Epithelial cell of umbilical artery (primary cell): ENCODE data around the gene TTC39B. TPM values are rescaled to one million over a fixed set of nuclear protein-coding genes. Genes with fewer than 3 reads are reported as not detected.

Experiments used
- total RNA-seq: library from RNA; depleted of rRNA; stranded (reverse); fragments of >200 nt; gene quantifications from 2 replicates; pipeline ENCODE4 v1.2.3, GENCODE V29; 2014

Gene TTC39B
- total RNA-seq = 3.6 and 5.8 TPM in 2 replicates

DNA sequence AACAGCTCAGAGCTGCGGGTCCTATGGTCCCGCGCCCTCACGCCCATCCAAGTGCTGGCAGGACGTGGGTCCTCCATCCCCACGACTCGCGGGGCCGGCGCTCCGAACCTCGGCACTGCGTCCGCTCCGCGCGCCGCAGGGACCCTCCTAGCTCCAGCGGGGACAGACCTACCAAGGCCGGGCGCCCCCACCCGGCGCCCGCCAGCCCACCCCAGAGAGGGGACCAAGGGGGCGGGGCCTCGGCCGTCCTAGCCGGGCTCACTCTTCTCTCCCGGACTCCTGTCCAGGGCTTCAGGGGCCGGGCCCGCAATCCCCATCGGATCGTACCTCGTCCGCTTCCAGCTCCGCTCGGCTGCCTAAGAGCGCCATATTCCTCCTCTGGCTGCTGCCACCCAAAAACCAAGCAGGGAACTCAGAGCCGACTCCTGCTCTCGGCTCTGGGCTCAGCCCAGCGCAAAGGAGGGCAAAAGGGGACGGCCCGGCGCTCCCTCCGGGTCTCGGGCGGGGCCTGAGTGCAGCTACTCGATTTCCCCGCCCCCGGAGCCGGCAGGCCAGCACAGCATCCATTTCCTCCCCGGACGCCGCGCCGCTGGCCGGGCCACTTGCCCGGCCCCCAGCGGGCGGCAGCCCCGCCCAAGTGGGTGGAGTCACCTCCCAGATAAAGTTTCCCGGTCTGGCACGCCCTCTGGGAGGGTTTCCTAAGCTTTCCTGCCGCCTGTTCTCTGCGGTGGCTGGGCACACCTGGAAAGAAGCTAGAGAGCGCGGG, at the start of gene TTC39B:
Gene TTC39B (minus strand): TSS at position 460 of the 766 bp plus-strand sequence. CDS start 91 bp downstream, at position 369.

Other genes starting within 250 kb of the TTC39B start
- gene SNAPC3, start 115.7 kb upstream of the TTC39B start, total RNA-seq = 34.1 and 44.5 TPM in 2 replicates
- 52.3 and 83.6 TPM in 2 replicates for gene PSIP1, start 203.8 kb upstream of the TTC39B start, total RNA-seq
- 1.6 and 1.7 TPM in 2 replicates for gene CCDC171, start 245.8 kb upstream of the TTC39B start, total RNA-seq